Caki2 (cell line): ENCODE measurements around the gene BNC2. TPM values are rescaled to one million over a fixed set of nuclear protein-coding genes. Genes with fewer than 3 reads are reported as not detected.

Experiments
- DNase-seq: peaks from one replicate; pipeline ENCODE4 v3.0.0-alpha.2; 2015; ENCODE audit warnings: low read depth
- in situ Hi-C: cut with HindIII; loops from 2 replicates; pipeline ENCODE4 v1.10.0; 2016; ENCODE audit warnings: low sequenced_read_pairs, low pct_unique_long_range_greater_than_20kb, mixed read lengths
- total RNA-seq: library from RNA; depleted of rRNA; stranded (reverse); fragments of >200 nt; shearing (Covaris generic); gene quantifications from 2 replicates; pipeline ENCODE4 v1.2.3, GENCODE V29; 2014; ENCODE audit warnings: low replicate concordance

BNC2 gene
- total RNA-seq, 1 experiment from 2014 or later: 1.3 TPM

GRCh38 chr9:16871336-16872151, 1.1 kb upstream of the BNC2 start:
- in situ Hi-C loops: no loop called here

GRCh38 chr9:16869882-16870595, 431 bp downstream of the BNC2 start:
- no peak for DNase-seq
- in situ Hi-C loops: no loop called here

More at GRCh38 chr9:16871336-16872151, 1.1 kb upstream of the BNC2 start:
- DNase-seq: peak; percentile 44

- in situ Hi-C loops: no loop called here
- no peak for DNase-seq
Measured at GRCh38 chr9:16869131-16869881, 1.2 kb downstream of the BNC2 start.

GRCh38 chr9:16868701-16869100, 1.8 kb downstream of the BNC2 start:
- DNase-seq: no peak
- in situ Hi-C loops: no loop called here

- in situ Hi-C loops: no loop called here
- DNase-seq: no peak
Measured at GRCh38 chr9:16867576-16868311, 2.7 kb downstream of the BNC2 start.

- no peak for DNase-seq
- in situ Hi-C loops: no loop called here
Measured at GRCh38 chr9:16866587-16866986, 3.9 kb downstream of the BNC2 start.

- DNase-seq: no peak
- in situ Hi-C loops: no loop called here
Measured at GRCh38 chr9:16864649-16865434, 5.6 kb downstream of the BNC2 start.

GRCh38 chr9:16848179-16848578, 22.3 kb downstream of the BNC2 start:
- DNase-seq: no peak
- in situ Hi-C loops: no loop called here

- no peak for DNase-seq
- in situ Hi-C loops: no loop called here
Measured at GRCh38 chr9:16846986-16847385, 23.5 kb downstream of the BNC2 start.

- DNase-seq: no peak
- in situ Hi-C loops: no loop called here
Measured at GRCh38 chr9:16846367-16846766, 24.1 kb downstream of the BNC2 start.

- in situ Hi-C loops: no loop called here
- no peak for DNase-seq
Measured at GRCh38 chr9:16834817-16835216, 35.7 kb downstream of the BNC2 start.

- in situ Hi-C loops: no loop called here
- DNase-seq: no peak
Measured at GRCh38 chr9:16833296-16833835, 37.1 kb downstream of the BNC2 start.

GRCh38 chr9:16832101-16832500, 38.4 kb downstream of the BNC2 start:
- no peak for DNase-seq
- in situ Hi-C loops: no loop called here

GRCh38 chr9:16830806-16831205, 39.7 kb downstream of the BNC2 start:
- in situ Hi-C loops: no loop called here
- no peak for DNase-seq

- peak; percentile 72 for DNase-seq
- in situ Hi-C loops: no loop called here
Measured at GRCh38 chr9:16828340-16829281, 41.9 kb downstream of the BNC2 start.

- in situ Hi-C loops: no loop called here
- no peak for DNase-seq
Measured at GRCh38 chr9:16825971-16826625, 44.4 kb downstream of the BNC2 start.
